G401 (cell line): ENCODE results near the gene PXDN. TPM values are rescaled to one million over a fixed set of nuclear protein-coding genes. Genes with fewer than 3 reads are reported as not detected.

Source experiments
- DNase-seq: peaks from one replicate; pipeline ENCODE4 v3.0.0-alpha.2; 2015; ENCODE audit warnings: low spot score
- in situ Hi-C: cut with HindIII; loops from 2 replicates; pipeline ENCODE4 v1.10.0; 2016; ENCODE audit warnings: low sequenced_read_pairs, mixed read lengths
- total RNA-seq: library from RNA; depleted of rRNA; stranded (reverse); fragments of >200 nt; shearing (Covaris generic); gene quantifications from 2 replicates; pipeline ENCODE4 v1.2.3, GENCODE V29; 2014

PXDN gene
- total RNA-seq, 1 experiment from 2014 or later: 25.4 TPM

DNA sequence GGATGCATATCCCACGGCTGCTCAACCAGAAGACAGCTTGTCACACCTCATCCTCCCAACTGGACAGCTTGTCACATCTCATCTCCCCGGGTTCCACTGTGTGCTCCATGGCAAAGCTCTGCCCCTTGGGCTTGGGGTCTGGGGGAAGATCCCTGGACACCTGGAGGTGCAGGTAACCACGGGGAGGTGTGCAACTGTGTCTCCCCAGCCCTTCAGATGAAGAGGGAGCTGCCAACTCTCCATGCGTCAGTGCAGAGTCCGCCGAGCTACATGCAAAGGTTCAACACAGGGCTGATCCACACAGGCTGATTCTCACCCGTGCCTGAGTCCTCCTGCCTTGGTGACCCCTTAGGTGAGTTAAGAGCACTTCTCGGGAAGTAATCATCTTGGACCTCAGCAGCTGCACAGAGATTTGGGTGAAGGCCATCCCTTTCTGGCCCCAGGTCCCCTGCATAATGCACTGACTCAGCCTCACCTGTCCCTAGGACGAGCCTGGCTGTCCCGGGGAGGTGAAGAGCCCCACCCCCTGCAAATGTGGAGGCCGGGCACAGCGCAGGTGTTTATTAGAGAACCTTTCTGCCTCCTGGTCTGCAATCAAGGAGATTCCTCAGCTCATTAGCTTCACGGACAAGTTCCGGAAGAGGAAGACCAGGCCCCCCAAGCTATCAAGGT, 157.9 kb downstream of the PXDN start:
- DNase-seq: no peak
- in situ Hi-C loops: no loop called here

- no peak for DNase-seq
- in situ Hi-C loops: no loop called here
Observed at GRCh38 chr2:1585635-1586034, 158.7 kb downstream of the PXDN start.

GRCh38 chr2:1584691-1585485, 159.4 kb downstream of the PXDN start:
- DNase-seq: no peak
- in situ Hi-C loops: no loop called here

GRCh38 chr2:1584051-1584531, 160.2 kb downstream of the PXDN start:
- in situ Hi-C loops: no loop called here
- no peak for DNase-seq

- DNase-seq: no peak
- in situ Hi-C loops: no loop called here
Observed at GRCh38 chr2:1582891-1583341, 161.4 kb downstream of the PXDN start.

DNA sequence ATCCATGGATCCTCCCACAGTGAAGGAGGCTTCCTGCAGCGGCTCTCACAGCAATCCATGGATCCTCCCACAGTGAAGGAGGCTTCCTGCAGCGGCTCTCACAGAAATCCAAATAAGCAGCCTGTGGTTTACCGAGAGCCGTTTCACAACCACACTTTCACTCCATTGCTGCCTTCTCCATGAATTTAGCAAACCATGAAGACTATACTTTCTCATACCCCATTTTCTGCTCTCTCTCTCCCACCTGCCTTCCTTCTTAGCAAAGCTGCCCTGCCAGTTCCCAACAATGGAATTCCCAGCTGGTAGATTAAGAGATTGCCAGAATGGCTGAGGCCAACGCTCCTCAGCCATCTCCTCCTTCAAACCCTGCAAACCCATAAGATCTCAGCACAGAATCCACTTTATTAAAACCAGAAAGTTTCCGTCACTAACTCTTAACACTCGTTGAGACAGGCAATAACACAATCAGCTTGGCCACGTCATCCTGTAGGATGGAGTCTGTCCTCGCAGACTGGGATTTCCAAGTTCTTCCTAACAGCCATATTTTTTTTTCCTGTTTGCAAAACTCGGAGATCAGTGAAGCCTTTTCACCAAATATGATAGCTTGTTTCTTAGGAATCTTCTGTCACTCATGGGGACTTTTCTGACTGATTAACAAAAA, 162.2 kb downstream of the PXDN start:
- in situ Hi-C loops: no loop called here
- DNase-seq: no peak
